ENCODE measurements around the gene PADI3.
"Not testable (repeated sequence)": the region's sequence is repeated elsewhere in the genome, so short reads cannot be mapped to it uniquely, and the experiment has no call there.

PADI3 gene

GRCh38 chr1:17233675-17234320, 15.1 kb upstream of the PADI3 start:
- no peak for TF ChIP-seq CTCF (IDR thresholded peaks at IDR 0.05; ENCODE audit: extremely low read depth, missing control alignments)
- no peak for DNase-seq (ENCODE audit: low spot score)

- no peak for DNase-seq (ENCODE audit: low spot score)
- no peak for TF ChIP-seq CTCF (IDR thresholded peaks at IDR 0.05; ENCODE audit: extremely low read depth, missing control alignments)
Observed at GRCh38 chr1:17234405-17234804, 14.5 kb upstream of the PADI3 start.

- no peak for TF ChIP-seq CTCF (IDR thresholded peaks at IDR 0.05; ENCODE audit: extremely low read depth, missing control alignments)
- no peak for DNase-seq (ENCODE audit: low spot score)
Observed at GRCh38 chr1:17235135-17235885, 13.6 kb upstream of the PADI3 start.

- peak; percentile 83 for TF ChIP-seq CTCF (IDR thresholded peaks at IDR 0.05; ENCODE audit: extremely low read depth, missing control alignments)
- peak; percentile 87 for DNase-seq (ENCODE audit: low spot score)
Observed at GRCh38 chr1:17236779-17237560, 11.9 kb upstream of the PADI3 start.

GRCh38 chr1:17237561-17237903, 11.4 kb upstream of the PADI3 start:
- no peak for DNase-seq (ENCODE audit: low spot score)
- TF ChIP-seq CTCF (IDR thresholded peaks at IDR 0.05; ENCODE audit: extremely low read depth, missing control alignments), result no peak

GRCh38 chr1:17239420-17239819, 9.5 kb upstream of the PADI3 start:
- DNase-seq (ENCODE audit: low spot score), result peak; percentile 58
- no peak for TF ChIP-seq CTCF (IDR thresholded peaks at IDR 0.05; ENCODE audit: extremely low read depth, missing control alignments)

GRCh38 chr1:17241011-17241779, 7.7 kb upstream of the PADI3 start:
- DNase-seq (ENCODE audit: low spot score), result not testable (repeated sequence)

GRCh38 chr1:17241780-17242074, 7.2 kb upstream of the PADI3 start:
- DNase-seq (ENCODE audit: low spot score), result not testable (repeated sequence)
